CD4-positive, alpha-beta memory T cell (primary cell): ENCODE data around the gene RFTN1. TPM values are rescaled to one million over a fixed set of nuclear protein-coding genes. Genes with fewer than 3 reads are reported as not detected.

Source experiments
- CTCF ChIA-PET: fragments of 350-600 bp; sonication (Branson Sonifier 250); formaldehyde crosslinking; loops from one replicate; lab custom pipeline; 2021; ENCODE audit warnings: inconsistent platforms; ENCODE audit not compliant: partially characterized antibody; lab: Charles Lee
- POLR2A ChIA-PET: fragments of 350-600 bp; sonication (Branson Sonifier 250); formaldehyde crosslinking; loops from one replicate; lab custom pipeline; 2021; ENCODE audit not compliant: partially characterized antibody; lab: Charles Lee
- DNase-seq, 5 donors: peaks; one replicate each; pipeline versions ENCODE4 v3.0.0 to v3.0.0-alpha.2; 2020 to 2022; ENCODE audit warnings: mixed read lengths in 1 of 5
- H3K27ac ChIP-seq: one replicate; pipeline ENCODE4 v1.7.0; 2013; ENCODE audit warnings: low read depth, low read length
- H3K27me3 ChIP-seq: 2 replicates; pipeline ENCODE4 v1.7.0; 2013; ENCODE audit warnings: mild to moderate bottlenecking, low read length, moderate library complexity; ENCODE audit not compliant: insufficient read depth
- H3K36me3 ChIP-seq: 2 replicates; pipeline ENCODE4 v1.7.0; 2013; ENCODE audit warnings: mild to moderate bottlenecking, low read length, moderate library complexity; ENCODE audit not compliant: insufficient read depth
- H3K4me1 ChIP-seq: 2 replicates; pipeline ENCODE4 v1.7.0; 2013; ENCODE audit warnings: mild to moderate bottlenecking, low read length, moderate library complexity; ENCODE audit not compliant: insufficient read depth
- H3K4me3 ChIP-seq, 2 donors: one replicate each; pipeline ENCODE4 v1.7.0; 2013; ENCODE audit warnings: low read length in 2 of 2, mild to moderate bottlenecking in 1 of 2
- H3K9me3 ChIP-seq, 2 donors: one replicate each; pipeline ENCODE4 v1.7.0; 2013; ENCODE audit warnings: low read length in 2 of 2, control low read depth in 1 of 2; ENCODE audit not compliant: control insufficient read depth in 1 of 2
- H3K27ac Mint-ChIP-seq, 7 donors: one replicate each; pipeline ENCODE4 v1.8.0; 2020 to 2021; ENCODE audit warnings: mixed read lengths in 7 of 7, mild to moderate bottlenecking in 6 of 7, inconsistent platforms in 3 of 7, moderate library complexity in 3 of 7
- H3K27me3 Mint-ChIP-seq, 2 donors: one replicate each; pipeline ENCODE4 v1.8.0; 2020 to 2021; ENCODE audit warnings: mixed read lengths in 2 of 2
- H3K36me3 Mint-ChIP-seq, 2 donors: one replicate each; pipeline ENCODE4 v1.8.0; 2020 to 2021; ENCODE audit warnings: mixed read lengths in 2 of 2, inconsistent platforms in 1 of 2, mild to moderate bottlenecking in 1 of 2
- H3K4me1 Mint-ChIP-seq, 4 donors: one replicate each; pipeline ENCODE4 v1.8.0; 2020 to 2021; ENCODE audit warnings: mixed read lengths in 4 of 4, mild to moderate bottlenecking in 1 of 4
- H3K4me3 Mint-ChIP-seq, 8 donors: one replicate each; pipeline ENCODE4 v1.8.0; 2020 to 2021; ENCODE audit warnings: mixed read lengths in 8 of 8, mild to moderate bottlenecking in 7 of 8, moderate library complexity in 6 of 8, inconsistent platforms in 3 of 8
- H3K9me3 Mint-ChIP-seq, 8 donors: one replicate each; pipeline ENCODE4 v1.8.0; 2020 to 2021; ENCODE audit warnings: mixed read lengths in 8 of 8, mild to moderate bottlenecking in 5 of 8, inconsistent platforms in 3 of 8, moderate library complexity in 1 of 8
- intact Hi-C: fragments of 100-400 bp; cut with micrococcal nuclease; formaldehyde crosslinking; loops from one replicate; pipeline ENCODE4 v1.15.1; 2023
- polyA plus RNA-seq, 2 donors: library from polyadenylated mRNA; unstranded; fragments of 300-500 nt; fragmentation: Illumina TruSeq; gene quantifications; one replicate each; pipeline ENCODE4 v1.2.3, GENCODE V29; 2021
- total RNA-seq, 2 experiments: library from RNA; stranded (reverse); gene quantifications; one replicate each; pipeline ENCODE4 v1.2.3, GENCODE V29; 2021

RFTN1 gene
- total and polyA plus RNA-seq, 4 experiments from 2014 or later = 38.3 to 59.7 (median 52.0) TPM

DNA sequence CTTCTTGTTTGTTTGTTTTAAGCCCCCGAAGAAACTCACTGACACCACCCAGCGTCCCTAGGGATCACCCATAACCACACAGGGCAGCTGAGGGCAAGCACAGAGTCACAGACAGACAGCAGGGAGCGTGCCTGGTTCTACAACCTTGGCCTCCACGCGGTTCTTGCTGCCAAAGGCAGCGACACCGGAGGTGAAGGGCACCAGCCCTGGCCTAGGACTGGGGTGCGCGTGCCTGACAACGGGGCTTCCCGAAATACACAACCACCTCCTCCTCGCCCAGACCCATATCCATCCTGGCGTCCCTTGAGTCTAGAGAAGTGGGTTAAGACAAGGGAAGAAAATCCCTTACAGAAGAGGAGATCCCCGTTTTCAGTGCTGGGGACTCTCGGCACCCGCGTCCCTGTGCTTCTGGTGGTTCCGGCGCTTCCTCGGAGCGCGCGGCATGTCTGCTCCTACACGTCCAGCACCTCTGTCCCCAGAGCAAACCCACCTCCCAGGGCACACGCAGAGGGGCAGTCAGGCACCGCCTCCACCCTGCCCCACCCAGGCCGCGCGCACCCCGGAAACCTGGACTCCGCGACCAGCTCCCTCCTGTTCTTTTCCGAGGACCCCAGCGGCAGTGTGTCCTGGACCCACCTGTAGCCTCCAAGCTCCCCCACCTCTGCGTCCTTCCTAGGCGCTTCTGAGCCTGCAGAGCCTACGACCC is 911 bp downstream of the RFTN1 start:
- Mint-ChIP-seq H3K27ac (peak overlapping the region; percentile 93 to 98 (median 96)), H3K27me3 (no peaks in the 10 kb centered on the region), H3K36me3 (peaks cover 0 to 14% of the 10 kb centered on the region in 2 donors), H3K9me3 (peaks cover 0 to under 1% (median 0%) of the 10 kb centered on the region in 8 donors), H3K4me3 (peak overlapping the region; percentile 91 to 98 (median 96)), H3K4me1 (peaks cover 55 to 84% (median 68%) of the 10 kb centered on the region in 4 donors)
- POLR2A ChIA-PET = interaction anchor here (0.6 to 4.2 kb wide), 29 partner anchors 9 to 912 kb away, joined by 3 to 51 read pairs (median 4); partner anchors contain the start of genes DPH3 and OXNAD1
- peak; percentile 36 to 71 (median 48) for DNase-seq
- Histone ChIP-seq H3K4me3 (peak overlapping the region; percentile 70 to 80), H3K4me1 (peaks cover 79% of the 10 kb centered on the region), H3K36me3 (no peaks in the 10 kb centered on the region), H3K27me3 (no peaks in the 10 kb centered on the region), H3K9me3 (no peaks in the 10 kb centered on the region), H3K27ac (peak overlapping the region; percentile 73)
- CTCF ChIA-PET = interaction anchor here (0.9 to 3.3 kb wide), 14 partner anchors 15 to 227 kb away, joined by 3 to 26 read pairs (median 4); no protein-coding TSS in a partner anchor
- intact Hi-C loops = loop anchor here (1.0 to 2.0 kb wide), 7 partner anchors 16 to 248 kb away; partner anchors contain the start of genes DPH3 and OXNAD1

DNA sequence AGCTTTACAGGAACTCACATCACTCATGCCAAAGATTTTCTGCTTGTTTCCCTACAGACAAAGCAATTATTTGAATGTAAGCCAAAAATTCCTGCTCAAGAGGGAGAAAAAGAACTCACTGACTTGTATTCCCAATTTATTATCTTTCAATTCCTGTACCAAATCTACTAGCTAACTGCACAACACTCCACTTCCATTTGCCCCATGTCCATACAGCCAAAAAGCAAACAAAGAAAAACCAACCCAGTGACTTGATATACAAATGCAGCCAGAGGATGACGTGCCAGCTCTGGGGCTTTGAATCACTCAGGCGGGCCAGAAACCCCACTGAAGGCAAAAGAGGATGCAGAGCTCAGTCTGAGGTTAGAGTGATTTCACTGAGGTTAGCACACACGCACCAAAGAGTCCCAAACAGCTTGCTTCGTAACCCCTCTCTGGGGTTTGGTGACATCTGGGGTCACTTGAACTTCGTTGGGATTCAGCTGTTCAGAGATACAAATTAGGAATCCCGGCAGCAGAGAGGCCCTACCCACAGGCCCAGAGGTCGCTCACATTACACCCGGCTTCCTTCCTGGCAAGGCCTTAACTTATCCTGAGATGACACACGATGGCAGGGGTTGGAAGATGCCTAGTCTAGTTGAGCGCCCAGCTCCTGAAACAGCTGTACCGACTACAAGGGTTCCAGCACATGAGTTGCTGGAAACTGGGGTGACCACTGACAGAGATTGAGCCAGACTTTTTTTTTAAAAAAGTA is 1.6 kb downstream of the RFTN1 start:
- Histone ChIP-seq H3K4me1 (peaks cover 86% of the 10 kb centered on the region), H3K36me3 (no peaks in the 10 kb centered on the region), H3K27ac (peak overlapping the region; percentile 73), H3K27me3 (no peaks in the 10 kb centered on the region), H3K4me3 (peak overlapping the region; percentile 70 to 80), H3K9me3 (no peaks in the 10 kb centered on the region)
- intact Hi-C loops = loop anchor here (1.0 to 2.0 kb wide), 5 partner anchors 15 to 247 kb away; partner anchors contain the start of genes DPH3 and OXNAD1
- ChIA-PET CTCF (interaction anchor here (0.6 to 3.3 kb wide), 24 partner anchors 13 to 246 kb away, joined by 3 to 26 read pairs (median 4); partner anchors contain the start of gene OXNAD1), POLR2A (interaction anchor here (0.6 to 4.2 kb wide), 28 partner anchors 12 to 715 kb away, joined by 3 to 51 read pairs (median 4); partner anchors contain the start of genes DPH3 and OXNAD1)
- DNase-seq = peak; percentile 81 to 92 (median 85)
- H3K27ac Mint-ChIP-seq = peak overlapping the region; percentile 93 to 98 (median 96)
- H3K27me3 Mint-ChIP-seq = no peaks in the 10 kb centered on the region
- H3K4me1 Mint-ChIP-seq = peaks cover 57 to 89% (median 73%) of the 10 kb centered on the region in 4 donors
- H3K9me3 Mint-ChIP-seq = peaks cover 0 to 2% (median 0%) of the 10 kb centered on the region in 8 donors
- peak overlapping the region; percentile 91 to 98 (median 96) for H3K4me3 Mint-ChIP-seq
- H3K36me3 Mint-ChIP-seq = peaks cover 0 to 14% of the 10 kb centered on the region in 2 donors

DNA sequence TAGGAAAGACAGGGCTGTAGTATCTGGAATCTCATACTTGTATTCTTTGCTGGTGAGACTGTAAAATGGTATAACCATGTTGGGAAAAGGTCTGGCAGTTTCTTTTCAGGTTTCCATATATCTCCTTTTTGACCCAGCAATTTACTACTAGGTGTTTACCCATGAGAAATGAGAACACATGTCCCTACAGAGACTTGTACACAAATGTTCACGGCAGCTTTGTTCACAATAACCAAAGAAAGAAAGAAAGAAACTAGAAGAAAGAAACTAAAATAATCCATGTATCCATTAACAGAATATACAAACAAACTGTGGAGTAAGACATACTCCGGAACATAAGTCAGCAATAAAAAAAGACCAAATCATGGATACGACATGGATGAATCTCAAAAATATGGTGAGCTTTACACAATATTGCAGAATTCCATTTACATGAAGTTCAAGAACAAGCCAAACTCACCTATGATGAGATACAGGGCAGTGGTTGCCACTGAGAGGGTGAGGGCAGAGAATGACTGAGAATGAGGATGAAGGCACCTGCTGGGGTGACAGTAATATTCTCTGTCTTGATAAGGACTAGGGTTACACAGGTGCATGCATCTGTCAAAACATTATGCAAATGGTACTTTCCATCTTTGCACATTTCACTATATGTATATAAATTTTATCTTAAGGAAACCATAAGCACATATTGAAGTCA is 2.7 kb downstream of the RFTN1 start:
- Histone ChIP-seq H3K27ac (peak overlapping the region; percentile 73), H3K36me3 (no peaks in the 10 kb centered on the region), H3K9me3 (no peaks in the 10 kb centered on the region), H3K27me3 (no peaks in the 10 kb centered on the region), H3K4me1 (peaks cover 83% of the 10 kb centered on the region), H3K4me3 (no peak overlapping the region)
- peaks cover 55 to 92% (median 74%) of the 10 kb centered on the region in 4 donors for H3K4me1 Mint-ChIP-seq
- ChIA-PET POLR2A (interaction anchor here (1.4 to 4.2 kb wide), 9 partner anchors 11 to 225 kb away, joined by 3 to 34 read pairs (median 22); no protein-coding TSS in a partner anchor), CTCF (interaction anchor here (0.9 to 3.3 kb wide), 7 partner anchors 15 to 245 kb away, joined by 3 to 26 read pairs (median 6); partner anchors contain the start of gene OXNAD1)
- intact Hi-C loops = no loop called here
- H3K4me3 Mint-ChIP-seq = peak overlapping the region in 7 of 8 donors; percentile 37 to 98 (median 95)
- H3K27ac Mint-ChIP-seq = peak overlapping the region; percentile 93 to 98 (median 96)
- H3K9me3 Mint-ChIP-seq = peaks cover 0 to 2% (median 0%) of the 10 kb centered on the region in 8 donors
- DNase-seq = no peak
- H3K36me3 Mint-ChIP-seq = peaks cover 3 to 14% of the 10 kb centered on the region in 2 donors
- no peaks in the 10 kb centered on the region for H3K27me3 Mint-ChIP-seq

DNA sequence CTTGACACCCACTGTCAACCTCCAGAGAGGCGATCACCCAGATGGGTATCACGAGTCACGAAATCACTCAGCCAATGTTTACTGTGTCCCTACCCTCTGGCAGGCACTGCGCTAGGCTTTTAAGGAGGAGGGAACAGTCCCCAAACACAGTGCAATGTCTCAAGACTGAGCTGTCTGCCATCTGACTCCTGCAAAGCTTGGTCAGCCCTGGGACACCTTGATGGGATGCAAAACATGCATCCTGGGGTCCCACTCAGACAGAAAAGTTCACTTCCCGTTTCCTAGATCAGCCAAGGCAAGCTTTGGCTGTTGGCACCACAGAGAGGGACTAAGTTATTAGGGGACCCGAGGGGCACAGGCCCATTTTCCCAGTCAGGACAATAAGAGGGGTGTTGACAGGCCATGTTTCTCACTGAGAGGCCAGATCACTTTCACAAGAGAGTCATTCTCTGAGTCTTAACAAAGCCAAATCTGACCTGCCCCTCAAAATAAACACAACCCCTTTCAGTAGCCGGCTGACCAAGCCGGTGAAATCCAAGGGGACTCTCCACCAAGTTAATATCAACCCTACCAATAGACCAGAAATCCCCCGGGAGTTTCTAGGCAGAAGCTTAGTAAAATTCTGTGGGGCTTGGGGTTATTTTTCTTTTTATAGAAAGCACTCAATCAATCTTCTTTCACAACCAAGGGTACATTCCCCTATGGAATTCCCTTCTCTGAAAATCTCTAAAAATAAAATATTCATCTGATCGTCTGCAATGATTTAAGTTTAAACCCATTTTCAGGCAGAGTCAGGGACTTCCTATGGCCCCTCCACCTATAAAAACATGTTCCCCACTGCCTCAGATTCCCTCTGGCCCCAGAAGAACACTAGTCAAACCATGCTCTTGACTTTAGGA is 3.5 kb downstream of the RFTN1 start:
- H3K9me3 ChIP-seq = no peaks in the 10 kb centered on the region
- H3K36me3 Mint-ChIP-seq = peaks cover 11 to 18% of the 10 kb centered on the region in 2 donors
- H3K4me3 Mint-ChIP-seq = peak overlapping the region in 7 of 8 donors; percentile 28 to 96 (median 55)
- H3K9me3 Mint-ChIP-seq = peaks cover 0 to 2% (median 0%) of the 10 kb centered on the region in 8 donors
- H3K4me1 ChIP-seq = peaks cover 75% of the 10 kb centered on the region
- H3K27me3 ChIP-seq = no peaks in the 10 kb centered on the region
- POLR2A ChIA-PET = interaction anchor here (0.9 to 4.2 kb wide), 5 partner anchors 13 to 223 kb away, joined by 3 to 31 read pairs (median 4); no protein-coding TSS in a partner anchor
- DNase-seq = no peak
- peak overlapping the region; percentile 73 for H3K27ac ChIP-seq
- peaks cover 56 to 90% (median 75%) of the 10 kb centered on the region in 4 donors for H3K4me1 Mint-ChIP-seq
- no peak overlapping the region for H3K4me3 ChIP-seq
- H3K27me3 Mint-ChIP-seq = no peaks in the 10 kb centered on the region
- CTCF ChIA-PET = interaction anchor here (1.5 to 3.3 kb wide), 4 partner anchors 14 to 245 kb away, joined by 6 to 26 read pairs (median 6); partner anchors contain the start of gene OXNAD1
- intact Hi-C loops = no loop called here
- peaks cover 4% of the 10 kb centered on the region for H3K36me3 ChIP-seq
- peak overlapping the region; percentile 93 to 98 (median 96) for H3K27ac Mint-ChIP-seq

DNA sequence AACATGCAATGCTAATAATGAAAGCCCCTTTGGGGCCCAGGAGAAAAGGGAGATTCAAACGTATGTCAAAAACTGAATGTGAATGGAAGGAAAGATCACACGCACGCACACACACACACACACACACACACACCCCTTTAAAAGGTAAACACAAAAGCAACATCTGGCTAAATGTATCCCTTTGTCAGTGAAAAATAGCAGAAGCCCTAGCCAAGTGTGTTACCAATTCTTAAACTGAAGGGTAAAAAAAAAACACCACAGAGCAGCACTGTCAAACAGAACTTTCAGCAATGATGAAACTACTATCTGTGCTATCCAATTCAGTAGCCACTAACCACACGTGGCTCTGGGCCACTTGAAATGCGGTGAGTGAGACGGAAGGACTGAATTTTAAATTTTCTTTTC is 4.9 kb downstream of the RFTN1 start:
- H3K27me3 Mint-ChIP-seq = no peaks in the 10 kb centered on the region
- H3K4me3 Mint-ChIP-seq = peak overlapping the region in 7 of 8 donors; percentile 17 to 76 (median 57)
- Histone ChIP-seq H3K36me3 (peaks cover 4% of the 10 kb centered on the region), H3K4me1 (peaks cover 62% of the 10 kb centered on the region), H3K27ac (peak overlapping the region; percentile 12), H3K9me3 (no peaks in the 10 kb centered on the region), H3K4me3 (no peak overlapping the region), H3K27me3 (no peaks in the 10 kb centered on the region)
- POLR2A ChIA-PET = interaction anchor here (0.6 to 2.5 kb wide), 6 partner anchors 8 to 218 kb away, joined by 3 to 7 read pairs (median 4); no protein-coding TSS in a partner anchor
- H3K36me3 Mint-ChIP-seq = peaks cover 16 to 28% of the 10 kb centered on the region in 2 donors
- DNase-seq = no peak
- peak overlapping the region; percentile 58 to 97 (median 85) for H3K27ac Mint-ChIP-seq
- H3K9me3 Mint-ChIP-seq = peaks cover 0 to 2% (median 0%) of the 10 kb centered on the region in 8 donors
- intact Hi-C loops = no loop called here
- CTCF ChIA-PET = interaction anchor here (0.7 to 1.5 kb wide), 4 partner anchors 12 to 172 kb away, joined by 3 to 7 read pairs (median 4); no protein-coding TSS in a partner anchor
- peaks cover 54 to 89% (median 68%) of the 10 kb centered on the region in 4 donors for H3K4me1 Mint-ChIP-seq
